ENCODE results near the gene ADRM1. TPM values are rescaled to one million over a fixed set of nuclear protein-coding genes. Genes with fewer than 3 reads are reported as not detected.

ADRM1 gene
- total and polyA plus RNA-seq, 2 experiments from 2014 or later = 206 to 243 TPM

DNA sequence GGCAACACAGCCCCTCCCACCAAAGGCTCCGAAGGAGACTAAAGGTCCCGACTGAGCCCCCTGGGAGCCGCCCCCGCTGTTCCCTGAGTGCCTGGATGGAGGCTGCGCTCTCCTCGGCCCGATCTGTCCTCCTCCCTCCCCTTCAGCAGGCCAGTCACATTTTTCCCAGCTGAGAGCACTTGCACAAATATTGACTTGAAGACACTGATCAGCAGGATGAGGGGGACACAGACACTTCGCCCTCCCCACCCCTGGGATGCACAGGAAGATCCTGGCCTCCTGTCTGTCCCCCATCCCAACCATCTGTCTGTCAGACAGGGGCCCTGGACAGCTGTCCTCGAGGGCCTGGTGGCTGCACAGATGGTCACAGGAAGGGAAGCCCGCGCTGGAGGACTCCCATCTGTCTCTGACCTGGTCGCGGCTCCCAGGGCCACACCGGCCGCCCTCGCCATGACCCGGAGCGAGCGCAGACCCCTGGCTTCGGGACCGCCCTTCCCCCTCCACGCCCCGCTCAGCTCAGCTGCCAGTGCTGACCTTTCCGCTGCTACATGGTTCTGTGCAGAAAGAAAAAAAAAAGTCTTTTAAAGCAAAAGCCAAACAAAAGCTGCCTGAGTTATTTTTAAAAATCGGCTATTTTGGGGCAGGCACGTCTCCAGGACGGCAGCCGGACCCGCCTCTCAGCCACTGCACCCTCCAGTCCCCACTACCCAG, 53.2 kb downstream of the ADRM1 start:
- Mint-ChIP-seq H3K9me3 (no peaks in the 10 kb centered on the region), H3K36me3 (ENCODE audit: low read depth) (peaks cover 6% of the 10 kb centered on the region; the same call in 2 of the 3 replicates), H3K4me1 (peaks cover 17% of the 10 kb centered on the region), H3K27me3 (ENCODE audit: insufficient read depth, low read depth, poor library complexity) (peaks cover 3% of the 10 kb centered on the region), H3K4me3 (no peak overlapping the region), H3K27ac (peak overlapping the region; percentile 61)
- peaks cover 25% of the 10 kb centered on the region for H3K4me1 ChIP-seq (ENCODE audit: insufficient read depth)
- H3K9me2 ChIP-seq (ENCODE audit: insufficient read depth) = no peaks in the 10 kb centered on the region
- H3K4me2 ChIP-seq = no peak overlapping the region; the same call in 1 of the 2 replicates
- H3K27me3 ChIP-seq (ENCODE audit: insufficient read depth) = no peaks in the 10 kb centered on the region
- peaks cover 62% of the 10 kb centered on the region for H3K79me2 ChIP-seq (replicated peaks; ENCODE audit: insufficient read depth)
- no peaks in the 10 kb centered on the region; the same call in 1 of the 2 replicates for H3K36me3 ChIP-seq (ENCODE audit: insufficient read depth)
- ATAC-seq (peak; percentile 9), DNase-seq (ENCODE audit: low spot score) (no peak)
- H2AFZ ChIP-seq = no peak overlapping the region
- H4K20me1 ChIP-seq (replicated peaks; ENCODE audit: insufficient read depth) = peaks cover 12% of the 10 kb centered on the region
- H3K4me3 ChIP-seq = no peak overlapping the region
- no peaks in the 10 kb centered on the region for H3F3A ChIP-seq (replicated peaks; ENCODE audit: low read depth)
- H3K27ac ChIP-seq (ENCODE audit: low read depth) = peak overlapping the region; percentile 79
- TF ChIP-seq JUNB (IDR thresholded peaks at IDR 0.05; ENCODE audit: unreplicated experiment) (no peak), CREB1 (CRISPR knock-in tag; IDR thresholded peaks at IDR 0.05; ENCODE audit: low read depth) (no peak), EZH2phosphoT487 (IDR thresholded peaks at IDR 0.05; ENCODE audit: unreplicated experiment) (no peak), ZNF114 (CRISPR knock-in tag; IDR thresholded peaks at IDR 0.05) (no peak)

DNA sequence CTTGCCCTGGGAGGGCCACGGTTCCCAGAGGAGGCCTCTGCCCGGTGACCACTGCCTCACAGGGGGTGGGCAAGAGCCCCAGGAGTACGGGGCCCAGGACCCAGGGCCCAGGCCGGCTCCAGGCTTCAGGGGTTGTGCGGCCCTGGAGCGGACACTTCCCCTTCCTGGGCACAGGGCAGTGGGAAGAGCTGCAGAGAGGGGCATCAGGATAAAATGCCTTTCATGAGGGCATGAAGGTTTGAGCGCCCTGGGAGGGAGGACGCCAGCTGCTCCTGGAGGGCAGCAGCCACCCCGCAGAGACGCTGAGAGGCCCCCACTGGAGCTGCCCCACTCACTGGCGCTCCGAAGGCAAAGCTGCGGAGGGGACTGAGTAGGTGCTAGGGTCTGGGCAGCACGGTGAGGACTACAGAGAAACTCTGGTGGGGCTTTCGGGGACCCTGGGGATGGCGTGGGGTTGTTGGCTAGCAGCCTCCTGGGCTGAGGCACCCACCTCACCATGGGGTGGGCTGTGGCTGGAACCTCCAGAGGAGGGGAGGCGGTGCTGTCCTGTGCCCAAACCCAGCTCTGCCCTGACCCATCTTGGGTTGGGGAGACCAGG, 53.9 kb downstream of the ADRM1 start:
- Mint-ChIP-seq H3K27me3 (ENCODE audit: insufficient read depth, low read depth, poor library complexity) (peaks cover 3% of the 10 kb centered on the region), H3K4me3 (no peak overlapping the region), H3K36me3 (ENCODE audit: low read depth) (no peaks in the 10 kb centered on the region; the same call in 2 of the 3 replicates), H3K9me3 (no peaks in the 10 kb centered on the region), H3K4me1 (peaks cover 19% of the 10 kb centered on the region), H3K27ac (no peak overlapping the region)
- Histone ChIP-seq H3F3A (replicated peaks; ENCODE audit: low read depth) (no peaks in the 10 kb centered on the region), H3K4me3 (no peak overlapping the region), H2AFZ (no peak overlapping the region), H3K36me3 (ENCODE audit: insufficient read depth) (no peaks in the 10 kb centered on the region; the same call in 1 of the 2 replicates), H3K4me2 (no peak overlapping the region; the same call in 1 of the 2 replicates), H3K27me3 (ENCODE audit: insufficient read depth) (no peaks in the 10 kb centered on the region), H3K9me2 (ENCODE audit: insufficient read depth) (no peaks in the 10 kb centered on the region), H4K20me1 (replicated peaks; ENCODE audit: insufficient read depth) (peaks cover 12% of the 10 kb centered on the region), H3K4me1 (ENCODE audit: insufficient read depth) (peaks cover 32% of the 10 kb centered on the region), H3K79me2 (replicated peaks; ENCODE audit: insufficient read depth) (peaks cover 68% of the 10 kb centered on the region), H3K27ac (ENCODE audit: low read depth) (peak overlapping the region; percentile 79)
- no peak for TF ChIP-seq CREB1 (CRISPR knock-in tag; IDR thresholded peaks at IDR 0.05; ENCODE audit: low read depth)
- TF ChIP-seq ZNF331 (CRISPR knock-in tag; IDR thresholded peaks at IDR 0.05; ENCODE audit: low read depth) = no peak
- TF ChIP-seq EZH2 (IDR thresholded peaks at IDR 0.05; ENCODE audit: low read depth, unreplicated experiment) = no peak
- TF ChIP-seq, protein P1, sequence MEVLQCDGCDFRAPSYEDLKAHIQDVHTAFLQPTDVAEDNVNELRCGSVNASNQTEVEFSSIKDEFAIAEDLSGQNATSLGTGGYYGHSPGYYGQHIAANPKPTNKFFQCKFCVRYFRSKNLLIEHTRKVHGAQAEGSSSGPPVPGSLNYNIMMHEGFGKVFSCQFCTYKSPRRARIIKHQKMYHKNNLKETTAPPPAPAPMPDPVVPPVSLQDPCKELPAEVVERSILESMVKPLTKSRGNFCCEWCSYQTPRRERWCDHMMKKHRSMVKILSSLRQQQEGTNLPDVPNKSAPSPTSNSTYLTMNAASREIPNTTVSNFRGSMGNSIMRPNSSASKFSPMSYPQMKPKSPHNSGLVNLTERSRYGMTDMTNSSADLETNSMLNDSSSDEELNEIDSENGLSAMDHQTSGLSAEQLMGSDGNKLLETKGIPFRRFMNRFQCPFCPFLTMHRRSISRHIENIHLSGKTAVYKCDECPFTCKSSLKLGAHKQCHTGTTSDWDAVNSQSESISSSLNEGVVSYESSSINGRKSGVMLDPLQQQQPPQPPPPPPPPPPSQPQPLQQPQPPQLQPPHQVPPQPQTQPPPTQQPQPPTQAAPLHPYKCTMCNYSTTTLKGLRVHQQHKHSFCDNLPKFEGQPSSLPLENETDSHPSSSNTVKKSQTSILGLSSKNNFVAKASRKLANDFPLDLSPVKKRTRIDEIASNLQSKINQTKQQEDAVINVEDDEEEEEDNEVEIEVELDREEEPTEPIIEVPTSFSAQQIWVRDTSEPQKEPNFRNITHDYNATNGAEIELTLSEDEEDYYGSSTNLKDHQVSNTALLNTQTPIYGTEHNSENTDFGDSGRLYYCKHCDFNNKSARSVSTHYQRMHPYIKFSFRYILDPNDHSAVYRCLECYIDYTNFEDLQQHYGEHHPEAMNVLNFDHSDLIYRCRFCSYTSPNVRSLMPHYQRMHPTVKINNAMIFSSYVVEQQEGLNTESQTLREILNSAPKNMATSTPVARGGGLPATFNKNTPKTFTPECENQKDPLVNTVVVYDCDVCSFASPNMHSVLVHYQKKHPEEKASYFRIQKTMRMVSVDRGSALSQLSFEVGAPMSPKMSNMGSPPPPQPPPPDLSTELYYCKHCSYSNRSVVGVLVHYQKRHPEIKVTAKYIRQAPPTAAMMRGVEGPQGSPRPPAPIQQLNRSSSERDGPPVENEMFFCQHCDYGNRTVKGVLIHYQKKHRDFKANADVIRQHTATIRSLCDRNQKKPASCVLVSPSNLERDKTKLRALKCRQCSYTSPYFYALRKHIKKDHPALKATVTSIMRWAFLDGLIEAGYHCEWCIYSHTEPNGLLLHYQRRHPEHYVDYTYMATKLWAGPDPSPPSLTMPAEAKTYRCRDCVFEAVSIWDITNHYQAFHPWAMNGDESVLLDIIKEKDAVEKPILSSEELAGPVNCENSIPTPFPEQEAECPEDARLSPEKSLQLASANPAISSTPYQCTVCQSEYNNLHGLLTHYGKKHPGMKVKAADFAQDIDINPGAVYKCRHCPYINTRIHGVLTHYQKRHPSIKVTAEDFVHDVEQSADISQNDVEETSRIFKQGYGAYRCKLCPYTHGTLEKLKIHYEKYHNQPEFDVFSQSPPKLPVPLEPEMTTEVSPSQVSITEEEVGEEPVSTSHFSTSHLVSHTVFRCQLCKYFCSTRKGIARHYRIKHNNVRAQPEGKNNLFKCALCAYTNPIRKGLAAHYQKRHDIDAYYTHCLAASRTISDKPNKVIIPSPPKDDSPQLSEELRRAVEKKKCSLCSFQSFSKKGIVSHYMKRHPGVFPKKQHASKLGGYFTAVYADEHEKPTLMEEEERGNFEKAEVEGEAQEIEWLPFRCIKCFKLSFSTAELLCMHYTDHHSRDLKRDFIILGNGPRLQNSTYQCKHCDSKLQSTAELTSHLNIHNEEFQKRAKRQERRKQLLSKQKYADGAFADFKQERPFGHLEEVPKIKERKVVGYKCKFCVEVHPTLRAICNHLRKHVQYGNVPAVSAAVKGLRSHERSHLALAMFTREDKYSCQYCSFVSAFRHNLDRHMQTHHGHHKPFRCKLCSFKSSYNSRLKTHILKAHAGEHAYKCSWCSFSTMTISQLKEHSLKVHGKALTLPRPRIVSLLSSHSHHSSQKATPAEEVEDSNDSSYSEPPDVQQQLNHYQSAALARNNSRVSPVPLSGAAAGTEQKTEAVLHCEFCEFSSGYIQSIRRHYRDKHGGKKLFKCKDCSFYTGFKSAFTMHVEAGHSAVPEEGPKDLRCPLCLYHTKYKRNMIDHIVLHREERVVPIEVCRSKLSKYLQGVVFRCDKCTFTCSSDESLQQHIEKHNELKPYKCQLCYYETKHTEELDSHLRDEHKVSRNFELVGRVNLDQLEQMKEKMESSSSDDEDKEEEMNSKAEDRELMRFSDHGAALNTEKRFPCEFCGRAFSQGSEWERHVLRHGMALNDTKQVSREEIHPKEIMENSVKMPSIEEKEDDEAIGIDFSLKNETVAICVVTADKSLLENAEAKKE (CRISPR knock-in tag; IDR thresholded peaks at IDR 0.05) = no peak
- TF ChIP-seq, protein P2, sequence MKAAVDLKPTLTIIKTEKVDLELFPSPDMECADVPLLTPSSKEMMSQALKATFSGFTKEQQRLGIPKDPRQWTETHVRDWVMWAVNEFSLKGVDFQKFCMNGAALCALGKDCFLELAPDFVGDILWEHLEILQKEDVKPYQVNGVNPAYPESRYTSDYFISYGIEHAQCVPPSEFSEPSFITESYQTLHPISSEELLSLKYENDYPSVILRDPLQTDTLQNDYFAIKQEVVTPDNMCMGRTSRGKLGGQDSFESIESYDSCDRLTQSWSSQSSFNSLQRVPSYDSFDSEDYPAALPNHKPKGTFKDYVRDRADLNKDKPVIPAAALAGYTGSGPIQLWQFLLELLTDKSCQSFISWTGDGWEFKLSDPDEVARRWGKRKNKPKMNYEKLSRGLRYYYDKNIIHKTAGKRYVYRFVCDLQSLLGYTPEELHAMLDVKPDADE (IDR thresholded peaks at IDR 0.05) = no peak
- TF ChIP-seq EZH2phosphoT487 (IDR thresholded peaks at IDR 0.05; ENCODE audit: unreplicated experiment) = no peak
- no peak for DNase-seq (ENCODE audit: low spot score)
- no peak for ATAC-seq

Data from GM23338 (cell line).